Natural killer cell (primary cell): ENCODE data around the gene LYVE1. TPM values are rescaled to one million over a fixed set of nuclear protein-coding genes. Genes with fewer than 3 reads are reported as not detected.

ENCODE experiments used
- ATAC-seq, 3 donors: fragments of 150-1000 bp in 2 of 3; fragments of 200-7000 bp in 1 of 3; cut with Tn5 transposase; 1 replicate in 1 of 3; 2 replicates in 2 of 3; pipeline ENCODE4 v1.10.0; 2021; ENCODE audit warnings: mild to moderate bottlenecking in 2 of 3, moderate library complexity in 2 of 3
- DNase-seq, 2 donors: peaks; one replicate each; pipeline versions ENCODE4 v3.0.0 to v3.0.0-alpha.2; 2013 to 2021; ENCODE audit warnings: mixed read lengths in 1 of 2
- H3K27ac ChIP-seq: one replicate; pipeline ENCODE4 v1.5.1; 2013; ENCODE audit warnings: mild to moderate bottlenecking, low read length
- H3K27me3 ChIP-seq: one replicate; pipeline ENCODE4 v1.6.1; 2013; ENCODE audit warnings: low read length; ENCODE audit not compliant: control insufficient read depth, insufficient read depth
- H3K36me3 ChIP-seq: one replicate; pipeline ENCODE4 v1.6.1; 2013; ENCODE audit warnings: low read length; ENCODE audit not compliant: control insufficient read depth, insufficient read depth
- H3K4me1 ChIP-seq: one replicate; pipeline ENCODE4 v1.6.1; 2013; ENCODE audit warnings: low read length; ENCODE audit not compliant: control insufficient read depth, insufficient read depth
- H3K4me3 ChIP-seq: one replicate; pipeline ENCODE4 v1.5.1; 2013; ENCODE audit warnings: low read length
- H3K9me3 ChIP-seq: one replicate; pipeline ENCODE4 v1.6.1; 2013; ENCODE audit warnings: low read length; ENCODE audit not compliant: control insufficient read depth, insufficient read depth
- H3K27ac Mint-ChIP-seq, 2 donors: one replicate each; pipeline ENCODE4 v1.8.0; 2022; ENCODE audit warnings: mild to moderate bottlenecking in 2 of 2, mixed read lengths in 2 of 2, moderate library complexity in 1 of 2
- H3K27me3 Mint-ChIP-seq, 2 donors: one replicate each; pipeline ENCODE4 v1.8.0; 2022; ENCODE audit warnings: low read depth in 2 of 2, mixed read lengths in 2 of 2
- H3K36me3 Mint-ChIP-seq: one replicate; pipeline ENCODE4 v1.8.0; 2022; ENCODE audit warnings: mixed read lengths
- H3K4me1 Mint-ChIP-seq, 2 donors: one replicate each; pipeline ENCODE4 v1.8.0; 2022; ENCODE audit warnings: mixed read lengths in 2 of 2
- H3K4me3 Mint-ChIP-seq: one replicate; pipeline ENCODE4 v1.8.0; 2022; ENCODE audit warnings: mild to moderate bottlenecking, moderate library complexity, mixed read lengths
- H3K9me3 Mint-ChIP-seq, 2 donors: one replicate each; pipeline ENCODE4 v1.8.0; 2022; ENCODE audit warnings: mixed read lengths in 2 of 2
- WGBS: methylation state at CpG from one replicate; pipeline ENCODE4 v1.1.7; 2013; ENCODE audit warnings: missing lambda C conversion rate; ENCODE audit not compliant: insufficient coverage; 5-methylcytosine and 5-hydroxymethylcytosine counted together
- intact Hi-C: fragments of 100-400 bp; cut with micrococcal nuclease; formaldehyde crosslinking; loops from one replicate; pipeline ENCODE4 v1.14.2; 2022
- total RNA-seq, 4 donors: library from RNA; stranded (reverse); fragments of 120-200 nt in 1 of 4; gene quantifications; one replicate each; pipeline versions ENCODE4 v1.2.3 to v1.2.4, GENCODE V29; 2013 to 2022
- TF ChIP-seq, protein P1 (sequence below): fragments of 200-600 bp; IDR thresholded peaks from one replicate; pipeline ENCODE4 v1.8.0; 2022; ENCODE audit warnings: antibody characterized with exemption

The LYVE1 gene
- total RNA-seq, 3 donors from 2014 or later (not counting 1 experiment from before 2014, with no cell fraction given): not detected

DNA sequence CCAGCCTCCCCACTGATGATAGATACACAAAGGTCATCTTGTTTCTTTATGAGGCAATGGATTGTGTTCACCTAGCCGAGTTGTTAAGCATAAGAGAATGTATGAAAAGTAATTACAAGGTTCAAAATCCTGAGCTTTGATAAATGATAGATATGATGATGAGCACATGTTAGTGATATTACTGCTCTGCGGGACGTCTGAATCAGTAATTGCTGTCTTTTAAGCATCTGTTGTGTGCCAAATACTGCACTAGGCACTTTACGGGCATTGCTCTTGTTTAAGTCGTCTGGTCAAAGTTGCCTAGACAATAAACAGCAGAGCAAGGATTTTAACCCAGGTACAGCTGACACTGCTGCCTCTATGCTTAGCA is 26.9 kb downstream of the LYVE1 start:
- H3K9me3 ChIP-seq: peaks cover 7% of the 10 kb centered on the region
- H3K4me3 ChIP-seq: peak overlapping the region; percentile 78
- Mint-ChIP-seq H3K9me3 (no peaks in the 10 kb centered on the region), H3K27me3 (peaks cover 2 to 7% of the 10 kb centered on the region in 2 donors), H3K4me3 (peak overlapping the region; percentile 92), H3K27ac (peak overlapping the region; percentile 87 to 89), H3K36me3 (no peaks in the 10 kb centered on the region), H3K4me1 (peaks cover 18% of the 10 kb centered on the region in 2 donors)
- peak overlapping the region; percentile 84 for H3K27ac ChIP-seq
- H3K27me3 ChIP-seq: no peaks in the 10 kb centered on the region
- TF ChIP-seq, protein P1, sequence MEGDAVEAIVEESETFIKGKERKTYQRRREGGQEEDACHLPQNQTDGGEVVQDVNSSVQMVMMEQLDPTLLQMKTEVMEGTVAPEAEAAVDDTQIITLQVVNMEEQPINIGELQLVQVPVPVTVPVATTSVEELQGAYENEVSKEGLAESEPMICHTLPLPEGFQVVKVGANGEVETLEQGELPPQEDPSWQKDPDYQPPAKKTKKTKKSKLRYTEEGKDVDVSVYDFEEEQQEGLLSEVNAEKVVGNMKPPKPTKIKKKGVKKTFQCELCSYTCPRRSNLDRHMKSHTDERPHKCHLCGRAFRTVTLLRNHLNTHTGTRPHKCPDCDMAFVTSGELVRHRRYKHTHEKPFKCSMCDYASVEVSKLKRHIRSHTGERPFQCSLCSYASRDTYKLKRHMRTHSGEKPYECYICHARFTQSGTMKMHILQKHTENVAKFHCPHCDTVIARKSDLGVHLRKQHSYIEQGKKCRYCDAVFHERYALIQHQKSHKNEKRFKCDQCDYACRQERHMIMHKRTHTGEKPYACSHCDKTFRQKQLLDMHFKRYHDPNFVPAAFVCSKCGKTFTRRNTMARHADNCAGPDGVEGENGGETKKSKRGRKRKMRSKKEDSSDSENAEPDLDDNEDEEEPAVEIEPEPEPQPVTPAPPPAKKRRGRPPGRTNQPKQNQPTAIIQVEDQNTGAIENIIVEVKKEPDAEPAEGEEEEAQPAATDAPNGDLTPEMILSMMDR: no peak
- 76% methylated on average over 5 of the region's 5 CpGs for WGBS
- no peak for DNase-seq
- no peaks in the 10 kb centered on the region for H3K36me3 ChIP-seq
- H3K4me1 ChIP-seq: peaks cover 14% of the 10 kb centered on the region
- intact Hi-C loops: loop anchor here (5.0 kb wide), 4 partner anchors 89 to 1084 kb away; no protein-coding TSS in a partner anchor
- no peak for ATAC-seq

DNA sequence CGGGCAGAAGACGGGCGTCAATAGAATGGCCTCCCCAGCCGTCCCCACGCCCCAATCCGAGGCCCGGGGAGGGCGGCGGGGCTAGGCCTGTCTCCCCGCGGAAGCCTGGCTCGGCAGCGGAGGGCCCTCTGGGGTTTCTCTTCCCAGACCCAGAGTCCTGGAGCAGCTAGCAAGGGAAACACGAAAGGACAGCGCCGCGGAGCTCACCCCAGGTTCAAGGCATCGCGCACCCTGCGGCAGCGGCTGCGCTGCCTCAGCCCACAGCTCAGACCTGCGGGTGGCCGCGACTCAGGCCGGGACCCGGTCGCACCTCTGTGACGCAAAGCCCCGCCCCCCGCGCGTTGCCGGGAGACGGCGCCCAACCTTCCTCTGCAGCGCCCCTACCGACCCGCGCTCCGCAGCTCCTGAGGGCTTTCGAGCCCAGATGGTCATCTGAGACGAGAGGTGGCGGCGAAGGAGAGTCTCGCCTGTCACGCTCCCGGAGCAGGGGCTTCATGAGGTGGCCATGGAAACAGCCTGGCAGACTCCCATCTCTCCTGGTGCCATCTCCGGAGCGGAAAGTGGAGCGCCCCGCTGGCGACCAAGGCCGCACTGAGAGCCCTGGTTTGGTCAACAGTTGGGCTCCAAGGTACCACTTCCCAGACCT is 27.4 kb downstream of the LYVE1 start, which contains the start of gene RNF141:
Gene RNF141 (minus strand): TSS at position 273 of the 646 bp plus-strand sequence. CDS start 7,029 bp downstream, outside the sequence.
- Mint-ChIP-seq H3K4me1 (peaks cover 18% of the 10 kb centered on the region in 2 donors), H3K9me3 (no peaks in the 10 kb centered on the region), H3K36me3 (no peaks in the 10 kb centered on the region), H3K27me3 (peaks cover 2 to 7% of the 10 kb centered on the region in 2 donors), H3K27ac (peak within 1 kb of the TSS; percentile 87 to 89), H3K4me3 (peak within 1 kb of the TSS; percentile 92)
- Histone ChIP-seq H3K4me3 (peak within 1 kb of the TSS; percentile 78), H3K9me3 (peaks cover 7% of the 10 kb centered on the region), H3K36me3 (no peaks in the 10 kb centered on the region), H3K4me1 (peaks cover 14% of the 10 kb centered on the region), H3K27ac (peak within 1 kb of the TSS; percentile 84), H3K27me3 (no peaks in the 10 kb centered on the region)
- DNase-seq (peak; percentile 95 to 98), ATAC-seq (peak; percentile 97 to 99 (median 98))
- intact Hi-C loops: loop anchor here (5.0 kb wide), 4 partner anchors 89 to 1084 kb away; no protein-coding TSS in a partner anchor
- TF ChIP-seq, protein P1: peak; percentile 88
- 3% methylated on average over 54 of the region's 54 CpGs for WGBS

DNA sequence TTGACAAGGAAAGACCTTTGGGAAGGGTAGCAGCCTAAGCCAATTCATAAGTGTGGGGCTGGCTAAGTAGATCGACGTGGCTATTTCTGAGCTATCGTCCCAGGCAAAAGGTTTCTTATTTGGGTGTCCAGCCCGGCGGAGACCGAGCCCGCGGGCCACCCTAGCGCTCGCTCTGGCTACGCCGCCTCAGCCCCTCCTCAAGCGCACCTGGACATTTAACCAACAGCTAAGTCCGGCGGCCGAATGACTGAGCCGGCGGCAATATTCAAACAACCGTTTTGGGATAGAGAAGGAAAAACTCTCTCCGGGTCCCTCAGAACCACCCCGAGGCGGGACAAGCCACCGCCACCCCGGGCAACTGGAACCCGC is 27.9 kb downstream of the LYVE1 start:
- peak in 1 of 2 donors; percentile 40 for DNase-seq

More for the DNA sequence above, 27.9 kb downstream of the LYVE1 start:
- H3K4me3 Mint-ChIP-seq: peak overlapping the region; percentile 92
- TF ChIP-seq, protein P1: no peak
- intact Hi-C loops: loop anchor here (5.0 kb wide), 4 partner anchors 88 to 1083 kb away; no protein-coding TSS in a partner anchor
- H3K9me3 Mint-ChIP-seq: no peaks in the 10 kb centered on the region
- Histone ChIP-seq H3K36me3 (no peaks in the 10 kb centered on the region), H3K27ac (peak overlapping the region; percentile 84), H3K4me3 (peak overlapping the region; percentile 78), H3K9me3 (peaks cover 7% of the 10 kb centered on the region), H3K4me1 (peaks cover 14% of the 10 kb centered on the region), H3K27me3 (no peaks in the 10 kb centered on the region)
- peak overlapping the region; percentile 87 to 89 for H3K27ac Mint-ChIP-seq
- peaks cover 2 to 7% of the 10 kb centered on the region in 2 donors for H3K27me3 Mint-ChIP-seq
- under 1% methylated on average over 25 of the region's 25 CpGs for WGBS
- peak; percentile 12 for ATAC-seq
- H3K4me1 Mint-ChIP-seq: peaks cover 18% of the 10 kb centered on the region in 2 donors
- no peaks in the 10 kb centered on the region for H3K36me3 Mint-ChIP-seq
